Tibial nerve (tissue), 4 donors: Measurements from ENCODE around the gene MUC5B. TPM values are rescaled to one million over a fixed set of nuclear protein-coding genes. Genes with fewer than 3 reads are reported as not detected.
"Not testable (repeated sequence)": the region's sequence is repeated elsewhere in the genome, so short reads cannot be mapped to it uniquely, and the experiment has no call there.

Source experiments
- DNase-seq, 2 donors: peaks; one replicate each; pipeline ENCODE4 v3.0.0-alpha.2; 2019; ENCODE audit warnings: low spot score in 2 of 2
- H3K27ac ChIP-seq, 4 donors: fragments of 200-600 bp; sonication (generic) in 3 of 4; one replicate each; pipeline ENCODE4 v1.5.1; 2017 to 2019; ENCODE audit warnings: mild to moderate bottlenecking in 1 of 4
- H3K27me3 ChIP-seq, 2 donors: fragments of 200-600 bp; sonication (generic) in 1 of 2; one replicate each; pipeline versions ENCODE4 v1.5.1 to v1.6.0; 2017 to 2019
- H3K36me3 ChIP-seq, 3 donors: fragments of 200-600 bp; sonication (generic); one replicate each; pipeline ENCODE4 v1.5.1; 2018 to 2019
- H3K4me1 ChIP-seq, 4 donors: fragments of 200-600 bp; sonication (generic) in 3 of 4; one replicate each; pipeline ENCODE4 v1.5.1; 2017 to 2019
- H3K4me3 ChIP-seq, 4 donors: fragments of 200-600 bp; sonication (generic) in 3 of 4; one replicate each; pipeline ENCODE4 v1.5.1; 2017 to 2019; ENCODE audit warnings: mild to moderate bottlenecking in 1 of 4, moderate library complexity in 1 of 4
- H3K9me3 ChIP-seq, 4 donors: fragments of 200-600 bp; sonication (generic) in 3 of 4; one replicate each; pipeline ENCODE4 v1.5.1; 2017 to 2019
- CTCF ChIP-seq, 5 experiments: fragments of 200-600 bp in 3 of 5; fragments of 450-650 bp in 2 of 5; sonication (generic) in 3 of 5; IDR thresholded peaks; one replicate each; pipeline ENCODE4 v1.5.1; 2016 to 2019; ENCODE audit warnings: antibody characterized with exemption in 5 of 5, mild to moderate bottlenecking in 3 of 5, moderate library complexity in 2 of 5
- EP300 ChIP-seq, 2 donors: sonication (generic); formaldehyde crosslinking; IDR thresholded peaks; one replicate each; pipeline ENCODE4 v1.6.1; 2017; ENCODE audit warnings: antibody characterized with exemption in 2 of 2, mild to moderate bottlenecking in 1 of 2
- POLR2A ChIP-seq, 2 donors: fragments of 450-650 bp; IDR thresholded peaks; one replicate each; pipeline ENCODE4 v1.6.1; 2017; ENCODE audit warnings: antibody characterized with exemption in 2 of 2, mild to moderate bottlenecking in 2 of 2, moderate library complexity in 2 of 2
- WGBS, 2 donors: methylation state at CpG; one replicate each; pipeline ENCODE4 v1.1.5; 2018; 5-methylcytosine and 5-hydroxymethylcytosine counted together
- total RNA-seq, 4 donors: library from RNA; depleted of rRNA; stranded (reverse); fragments of >200 nt; gene quantifications; one replicate each; pipeline ENCODE4 v1.1.0, GENCODE V29; 2016

The MUC5B gene
- total RNA-seq, 4 donors from 2014 or later = under 0.01 to 0.22 TPM; not detected in 2

GRCh38 chr11:1191786-1192470, 30.9 kb upstream of the MUC5B start:
- not testable (repeated sequence) for H3K36me3 ChIP-seq, H3K9me3 ChIP-seq, H3K4me3 ChIP-seq, H3K27ac ChIP-seq, DNase-seq, H3K4me1 ChIP-seq
- WGBS, 2 donors = 85 to 88% methylated on average over 20 to 22 of the region's 22 CpGs
- H3K27me3 ChIP-seq = peaks cover 0 to 29% of the 10 kb centered on the region in 2 donors

GRCh38 chr11:1192741-1193325, 30.0 kb upstream of the MUC5B start:
- Histone ChIP-seq H3K27me3 (peaks cover 0 to 34% of the 10 kb centered on the region in 2 donors), H3K27ac (no peak overlapping the region), H3K9me3 (no peaks in the 10 kb centered on the region), H3K4me3 (no peak overlapping the region), H3K4me1 (no peaks in the 10 kb centered on the region), H3K36me3 (no peaks in the 10 kb centered on the region)
- WGBS, 2 donors = 85 to 86% methylated on average over 16 to 17 of the region's 17 CpGs
- no peak for DNase-seq
- no peak for TF ChIP-seq POLR2A (IDR thresholded peaks at IDR 0.05)
- TF ChIP-seq CTCF (IDR thresholded peaks at IDR 0.05) = no peak
- no peak for TF ChIP-seq EP300 (IDR thresholded peaks at IDR 0.05)

- H3K4me1 ChIP-seq = no peaks in the 10 kb centered on the region
- peaks cover 0 to 41% of the 10 kb centered on the region in 2 donors for H3K27me3 ChIP-seq
- no peak overlapping the region for H3K4me3 ChIP-seq
- no peak overlapping the region for H3K27ac ChIP-seq
- H3K36me3 ChIP-seq = no peaks in the 10 kb centered on the region
- DNase-seq = no peak
- 87 to 91% methylated on average over 35 to 43 of the region's 43 CpGs for WGBS, 2 donors
- no peaks in the 10 kb centered on the region for H3K9me3 ChIP-seq
- TF ChIP-seq CTCF (IDR thresholded peaks at IDR 0.05) (no peak), POLR2A (IDR thresholded peaks at IDR 0.05) (no peak), EP300 (IDR thresholded peaks at IDR 0.05) (no peak)
These were observed 29.3 kb upstream of the MUC5B start for GRCh38 chr11:1193326-1194230.

GRCh38 chr11:1194231-1194976, 28.5 kb upstream of the MUC5B start:
- Histone ChIP-seq H3K9me3 (no peaks in the 10 kb centered on the region), H3K4me3 (no peak overlapping the region), H3K4me1 (no peaks in the 10 kb centered on the region), H3K36me3 (no peaks in the 10 kb centered on the region), H3K27me3 (peaks cover 0 to 48% of the 10 kb centered on the region in 2 donors), H3K27ac (no peak overlapping the region)
- no peak for TF ChIP-seq POLR2A (IDR thresholded peaks at IDR 0.05)
- TF ChIP-seq CTCF (IDR thresholded peaks at IDR 0.05) = no peak
- TF ChIP-seq EP300 (IDR thresholded peaks at IDR 0.05) = no peak
- 93 to 94% methylated on average over 58 of the region's 59 CpGs for WGBS, 2 donors
- DNase-seq = no peak

- H3K27ac ChIP-seq = no peak overlapping the region
- H3K4me1 ChIP-seq = no peaks in the 10 kb centered on the region
- TF ChIP-seq POLR2A (IDR thresholded peaks at IDR 0.05) = no peak
- no peak for TF ChIP-seq EP300 (IDR thresholded peaks at IDR 0.05)
- TF ChIP-seq CTCF (IDR thresholded peaks at IDR 0.05) = no peak
- H3K27me3 ChIP-seq = peaks cover 0 to 55% of the 10 kb centered on the region in 2 donors
- no peak for DNase-seq
- no peaks in the 10 kb centered on the region for H3K36me3 ChIP-seq
- no peak overlapping the region for H3K4me3 ChIP-seq
- WGBS, 2 donors = 80 to 88% methylated on average over 15 to 32 of the region's 32 CpGs
- no peaks in the 10 kb centered on the region for H3K9me3 ChIP-seq
These were observed 27.7 kb upstream of the MUC5B start for GRCh38 chr11:1194977-1195681.
